HepG2 (cell line): Measurements from ENCODE around the gene ASB17. TPM values are rescaled to one million over a fixed set of nuclear protein-coding genes. Genes with fewer than 3 reads are reported as not detected.

ENCODE experiments used
- ATAC-seq: fragments of 200-7000 bp; cut with Tn5 transposase; 3 replicates; pipeline ENCODE4 v1.9.1; 2020; ENCODE audit warnings: mild to moderate bottlenecking, moderate library complexity
- BruUV-seq: library from RNA; stranded (reverse); fragments of 400-500 nt; replicated peaks from 2 replicates; lab custom pipeline; 2021; lab: Mats Ljungman, UMichigan
- CTCF ChIA-PET: fragments of 300-600 bp; formaldehyde crosslinking; extraction: SDS; loops from one replicate; lab custom pipeline; 2021; ENCODE audit warnings: low total read pairs, inconsistent platforms, low intra/inter-chr PET ratio; lab: Yijun Ruan, JAX
- POLR2A ChIA-PET: fragments of 350-600 bp; sonication (Branson Sonifier 250); formaldehyde crosslinking; loops from one replicate; lab custom pipeline; 2020; ENCODE audit warnings: antibody characterized with exemption, inconsistent platforms; lab: Yijun Ruan, JAX
- DNase-seq: peaks from one replicate; pipeline ENCODE4 v3.0.0-alpha.2; 2015; ENCODE audit warnings: low spot score
- FAIRE-seq: peaks from 3 replicates; lab custom pipeline; 2011; peaks lifted over from hg19 to GRCh38; lab: Jason Lieb, UNC
- H2AFZ ChIP-seq: one replicate; pipeline ENCODE4 v1.6.1; 2011; ENCODE audit warnings: low read length, inconsistent platforms
- H3K27ac ChIP-seq: fragments of 300-600 bp; 3 replicates; pipeline ENCODE4 v1.8.0; 2011; ENCODE audit warnings: mixed run types, mild to moderate bottlenecking, mixed read lengths, low read length, inconsistent platforms; ENCODE audit not compliant: insufficient read depth; ENCODE audit errors: extremely low read length
- H3K27me3 ChIP-seq, 2 experiments: fragments of 200-600 bp in 1 of 2; 2 replicates in 1 of 2; 3 replicates in 1 of 2; pipeline versions ENCODE4 v1.6.0 to v1.8.0; 2011; ENCODE audit warnings: low read length in 2 of 2, mild to moderate bottlenecking in 2 of 2, moderate library complexity in 2 of 2, inconsistent platforms in 1 of 2; ENCODE audit not compliant: insufficient read depth in 2 of 2, control insufficient read depth in 1 of 2
- H3K36me3 ChIP-seq, 2 experiments: fragments of 200-600 bp in 1 of 2; replicated peaks in 1 of 2; 2 replicates in 1 of 2; 3 replicates in 1 of 2; pipeline versions ENCODE4 v1.5.1 to v1.8.0; 2011; ENCODE audit warnings: low read length in 2 of 2, inconsistent platforms in 1 of 2; ENCODE audit not compliant: insufficient read depth in 2 of 2, control insufficient read depth in 1 of 2
- H3K4me1 ChIP-seq: 2 replicates; pipeline ENCODE4 v1.5.1; 2012; ENCODE audit warnings: low read length, inconsistent platforms; ENCODE audit not compliant: insufficient read depth
- H3K4me2 ChIP-seq: 2 replicates; pipeline ENCODE4 v1.6.0; 2011; ENCODE audit warnings: low read depth, low read length, inconsistent platforms
- H3K4me3 ChIP-seq, 3 experiments: fragments of 200-600 bp in 1 of 3; sonication (generic), shearing (Covaris generic) in 1 of 3; replicated peaks in 1 of 3; 2 replicates each; pipeline ENCODE4 v1.5.1; 2011 to 2016; ENCODE audit warnings: low read length in 3 of 3, inconsistent platforms in 2 of 3, low read depth in 2 of 3, mild to moderate bottlenecking in 2 of 3, control low read depth in 1 of 3, mixed read lengths in 1 of 3; ENCODE audit not compliant: insufficient read depth in 1 of 3
- H3K79me2 ChIP-seq: one replicate; pipeline ENCODE4 v1.6.1; 2011; ENCODE audit warnings: low read length, inconsistent platforms; ENCODE audit not compliant: insufficient read depth
- H3K9ac ChIP-seq: 2 replicates; pipeline ENCODE4 v1.6.0; 2011; ENCODE audit warnings: mild to moderate bottlenecking, low read depth, low read length, inconsistent platforms; ENCODE audit not compliant: insufficient read depth
- H3K9me3 ChIP-seq: 2 replicates; pipeline ENCODE4 v1.5.1; 2012; ENCODE audit warnings: mild to moderate bottlenecking, low read length
- H4K20me1 ChIP-seq: 2 replicates; pipeline ENCODE4 v1.6.0; 2011; ENCODE audit warnings: inconsistent platforms, mild to moderate bottlenecking, low read length, moderate library complexity; ENCODE audit not compliant: insufficient read depth
- ARID5B ChIP-seq: IDR thresholded peaks from 2 replicates; pipeline ENCODE4 v1.4.0; 2020; ENCODE audit warnings: mild to moderate bottlenecking, missing genetic modification reagents
- HOXA5 ChIP-seq: sonication (generic); formaldehyde crosslinking; IDR thresholded peaks from 2 replicates; pipeline ENCODE4 v1.4.0; 2020; ENCODE audit warnings: missing genetic modification reagents
- MAFF ChIP-seq: IDR thresholded peaks from 2 replicates; pipeline ENCODE4 v1.6.1; 2011; ENCODE audit warnings: low read depth, low read length, improper control_type of control experiment
- MAFK ChIP-seq, 2 experiments: IDR thresholded peaks in 1 of 2; conservative IDR thresholded peaks in 1 of 2; 2 replicates each; pipeline ENCODE4 v1.6.1; 2011; ENCODE audit warnings: improper control_type of control experiment in 2 of 2, low read length in 2 of 2
- NFIC ChIP-seq: IDR thresholded peaks from 2 replicates; pipeline ENCODE4 v1.6.1; 2012; ENCODE audit warnings: mild to moderate bottlenecking, low read length, inconsistent platforms
- PCBP2 ChIP-seq: fragments of 200-400 bp; formaldehyde crosslinking; optimal IDR thresholded peaks from 2 replicates; pipeline ENCODE3; 2018; ENCODE audit warnings: low read length, low read depth; ENCODE audit not compliant: poor library complexity, severe bottlenecking
- TMF1 ChIP-seq: sonication (generic); formaldehyde crosslinking; IDR thresholded peaks from 2 replicates; pipeline ENCODE4 v1.8.1; 2022; ENCODE audit warnings: low read depth, missing genetic modification reagents
- U2AF2 ChIP-seq: fragments of 200-400 bp; formaldehyde crosslinking; IDR thresholded peaks from 2 replicates; pipeline ENCODE4 v1.6.1; 2017; ENCODE audit warnings: low read depth, mild to moderate bottlenecking, low read length
- in situ Hi-C: cut with HindIII; loops from 2 replicates; pipeline ENCODE4 v1.10.0; 2017; ENCODE audit warnings: low pct_unique_long_range_greater_than_20kb; ENCODE audit not compliant: extremely low pct_ligation_motif_present
- intact Hi-C: fragments of 100-400 bp; cut with micrococcal nuclease; formaldehyde crosslinking; loops from one replicate; pipeline ENCODE4 v1.10.0; 2022; ENCODE audit not compliant: unreplicated experiment
- polyA plus RNA-seq, 8 experiments: library from polyadenylated mRNA; depleted of rRNA in 3 of 8; stranded (reverse) in 7 of 8; unstranded in 1 of 8; fragments of >200 nt; fragmentation: Illumina TruSeq in 4 of 8; extraction: Trizol in 4 of 8; gene quantifications; 2 replicates each; pipeline versions ENCODE4 v1.2.1 to v1.2.3, GENCODE V29; 2011 to 2016; ENCODE audit warnings: low read depth in 4 of 8, missing spikeins in 1 of 8, mixed read lengths in 1 of 8; ENCODE audit not compliant: insufficient read depth in 1 of 8
- total RNA-seq, 5 experiments: library from RNA; depleted of rRNA; stranded (reverse); fragments of >200 nt; fragmentation: Illumina TruSeq; extraction: Trizol; gene quantifications; 2 replicates each; pipeline ENCODE4 v1.2.3, GENCODE V29; 2016; ENCODE audit warnings: low read depth in 1 of 5

Gene ASB17
- total and polyA plus RNA-seq, 2 of the 13 experiments (the other 11 are each of a cell fraction or from before 2014, with no cell fraction given): not detected

- intact Hi-C loops: no loop called here
- ChIA-PET POLR2A (no interaction called here), CTCF (no interaction called here)
- Histone ChIP-seq H3K36me3 (no peaks in the 10 kb centered on the region), H3K9me3 (no peaks in the 10 kb centered on the region), H3K27ac (no peak overlapping the region), H2AFZ (no peak overlapping the region), H4K20me1 (no peaks in the 10 kb centered on the region), H3K9ac (no peak overlapping the region), H3K79me2 (no peaks in the 10 kb centered on the region), H3K4me2 (no peak overlapping the region), H3K4me1 (peaks cover 15% of the 10 kb centered on the region), H3K27me3 (no peaks in the 10 kb centered on the region), H3K4me3 (no peak overlapping the region)
- no TSS peak for BruUV-seq
- no peak for ATAC-seq
- TF ChIP-seq U2AF2: no peak
- peak; percentile 33; the same call in 1 of the 2 replicates for TF ChIP-seq MAFF
- peak; percentile 25 to 52; a peak in 2 of 4 replicates for TF ChIP-seq MAFK (conservative IDR thresholded peaks at IDR 0.05 in 1 of 2, IDR thresholded peaks at IDR 0.05 in 1 of 2; ENCODE audit: low read length in 2 of 2)
- TF ChIP-seq HOXA5 (CRISPR knock-in tag): no peak
- no peak for TF ChIP-seq TMF1
- no peak for TF ChIP-seq ARID5B
- TF ChIP-seq NFIC: no peak
- no peak for TF ChIP-seq PCBP2
- in situ Hi-C loops: no loop called here
- no peak for DNase-seq
- FAIRE-seq: no peak
These were observed 22.4 kb upstream of the ASB17 start for GRCh38 chr1:75954586-75954985.
